ENCODE measurements around the gene CKMT1A.

Gene CKMT1A

GRCh38 chr15:43748376-43748775 is 54.7 kb downstream of the CKMT1A start:
- no peak for DNase-seq (ENCODE audit: low read depth in 2 of 2)
